Sigmoid colon (tissue), 7 donors: ENCODE results near the gene KLK2. TPM values are rescaled to one million over a fixed set of nuclear protein-coding genes. Genes with fewer than 3 reads are reported as not detected.

Source experiments
- DNase-seq: peaks from one replicate; pipeline ENCODE4 v3.0.0-alpha.2; 2019
- H3K27ac ChIP-seq, 4 donors: fragments of 200-600 bp; sonication (generic); one replicate each; pipeline ENCODE4 v1.5.1; 2016 to 2019; ENCODE audit warnings: mild to moderate bottlenecking in 1 of 4
- H3K27me3 ChIP-seq, 3 donors: fragments of 200-600 bp; sonication (generic); one replicate each; pipeline ENCODE4 v1.5.1; 2019; ENCODE audit warnings: mild to moderate bottlenecking in 1 of 3
- H3K36me3 ChIP-seq, 4 donors: fragments of 200-600 bp; sonication (generic); one replicate each; pipeline ENCODE4 v1.5.1; 2016 to 2019
- H3K4me1 ChIP-seq, 4 donors: fragments of 200-600 bp; sonication (generic); one replicate each; pipeline ENCODE4 v1.5.1; 2017 to 2019
- H3K4me3 ChIP-seq, 4 donors: fragments of 200-600 bp; sonication (generic); one replicate each; pipeline ENCODE4 v1.5.1; 2017 to 2019; ENCODE audit warnings: mild to moderate bottlenecking in 2 of 4, moderate library complexity in 1 of 4
- H3K9me3 ChIP-seq, 4 donors: fragments of 200-600 bp in 3 of 4; sonication (generic) in 3 of 4; one replicate each; pipeline versions ENCODE4 v1.5.1 to v1.6.1; 2013 to 2019
- EP300 ChIP-seq, 4 donors: sonication (generic); formaldehyde crosslinking; IDR thresholded peaks; one replicate each; pipeline ENCODE4 v1.6.1; 2017; ENCODE audit warnings: antibody characterized with exemption in 4 of 4
- POLR2A ChIP-seq, 2 donors: fragments of 450-650 bp; IDR thresholded peaks; one replicate each; pipeline ENCODE4 v1.6.1; 2016; ENCODE audit warnings: antibody characterized with exemption in 2 of 2, mild to moderate bottlenecking in 2 of 2, moderate library complexity in 2 of 2
- POLR2AphosphoS5 ChIP-seq, 4 donors: sonication (generic); formaldehyde crosslinking; IDR thresholded peaks; one replicate each; pipeline ENCODE4 v1.6.1; 2017; ENCODE audit warnings: antibody characterized with exemption in 4 of 4
- WGBS, 2 donors: extraction: QIAGEN DNeasy Blood & Tissue Kit; methylation state at CpG; one replicate each; pipeline ENCODE4 v1.1.7; 2013; 5-methylcytosine and 5-hydroxymethylcytosine counted together
- intact Hi-C: fragments of 100-400 bp; cut with DNase I; formaldehyde crosslinking; loops from one replicate; pipeline ENCODE4 v1.15.1; 2023
- polyA plus RNA-seq, 3 donors: library from polyadenylated mRNA; stranded (reverse); fragments of 200-250 nt; gene quantifications; one replicate each; pipeline ENCODE4 v1.2.3, GENCODE V29; 2013
- total RNA-seq, 4 donors: library from RNA; depleted of rRNA; stranded (reverse); fragments of >200 nt; gene quantifications; one replicate each; pipeline ENCODE4 v1.1.0, GENCODE V29; 2016
- TF ChIP-seq, protein P1 (sequence below), 4 experiments: fragments of 450-650 bp in 3 of 4; fragments of 200-600 bp in 1 of 4; IDR thresholded peaks; one replicate each; pipeline ENCODE4 v1.5.1; 2016 to 2019; ENCODE audit warnings: antibody characterized with exemption in 4 of 4, mild to moderate bottlenecking in 3 of 4, moderate library complexity in 2 of 4
- donor health status: healthy with polysubstance abuse.
- donor health status: Bipolar disorder and iron deficiency.
- donor health status: healthy.

KLK2 gene
- total RNA-seq (not detected), polyA plus RNA-seq (under 1 TPM in 1 of 3 donors, not detected in 2; 0.28 TPM)

DNA sequence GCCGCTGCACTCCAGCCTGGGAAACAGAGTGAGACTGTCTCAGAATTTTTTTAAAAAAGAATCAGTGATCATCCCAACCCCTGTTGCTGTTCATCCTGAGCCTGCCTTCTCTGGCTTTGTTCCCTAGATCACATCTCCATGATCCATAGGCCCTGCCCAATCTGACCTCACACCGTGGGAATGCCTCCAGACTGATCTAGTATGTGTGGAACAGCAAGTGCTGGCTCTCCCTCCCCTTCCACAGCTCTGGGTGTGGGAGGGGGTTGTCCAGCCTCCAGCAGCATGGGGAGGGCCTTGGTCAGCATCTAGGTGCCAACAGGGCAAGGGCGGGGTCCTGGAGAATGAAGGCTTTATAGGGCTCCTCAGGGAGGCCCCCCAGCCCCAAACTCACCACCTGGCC is at the start of gene KLK2:
TSS of gene KLK2 (plus strand) at position 384 of the 400 bp plus-strand sequence. CDS start 35 bp downstream, outside the sequence.
- Histone ChIP-seq H3K4me3 (no peak within 1 kb of the TSS), H3K4me1 (no peaks in the 10 kb centered on the region), H3K27me3 (peaks cover 0 to 49% (median 12%) of the 10 kb centered on the region in 3 donors), H3K36me3 (no peaks in the 10 kb centered on the region), H3K9me3 (no peaks in the 10 kb centered on the region), H3K27ac (no peak within 1 kb of the TSS)
- 70 to 74% methylated on average over 3 of the region's 3 CpGs for WGBS, 2 donors
- TF ChIP-seq EP300 (IDR thresholded peaks at IDR 0.05) (no peak), POLR2AphosphoS5 (IDR thresholded peaks at IDR 0.05) (no peak), POLR2A (IDR thresholded peaks at IDR 0.05) (no peak)
- TF ChIP-seq, protein P1, sequence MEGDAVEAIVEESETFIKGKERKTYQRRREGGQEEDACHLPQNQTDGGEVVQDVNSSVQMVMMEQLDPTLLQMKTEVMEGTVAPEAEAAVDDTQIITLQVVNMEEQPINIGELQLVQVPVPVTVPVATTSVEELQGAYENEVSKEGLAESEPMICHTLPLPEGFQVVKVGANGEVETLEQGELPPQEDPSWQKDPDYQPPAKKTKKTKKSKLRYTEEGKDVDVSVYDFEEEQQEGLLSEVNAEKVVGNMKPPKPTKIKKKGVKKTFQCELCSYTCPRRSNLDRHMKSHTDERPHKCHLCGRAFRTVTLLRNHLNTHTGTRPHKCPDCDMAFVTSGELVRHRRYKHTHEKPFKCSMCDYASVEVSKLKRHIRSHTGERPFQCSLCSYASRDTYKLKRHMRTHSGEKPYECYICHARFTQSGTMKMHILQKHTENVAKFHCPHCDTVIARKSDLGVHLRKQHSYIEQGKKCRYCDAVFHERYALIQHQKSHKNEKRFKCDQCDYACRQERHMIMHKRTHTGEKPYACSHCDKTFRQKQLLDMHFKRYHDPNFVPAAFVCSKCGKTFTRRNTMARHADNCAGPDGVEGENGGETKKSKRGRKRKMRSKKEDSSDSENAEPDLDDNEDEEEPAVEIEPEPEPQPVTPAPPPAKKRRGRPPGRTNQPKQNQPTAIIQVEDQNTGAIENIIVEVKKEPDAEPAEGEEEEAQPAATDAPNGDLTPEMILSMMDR (IDR thresholded peaks at IDR 0.05) = no peak
- no peak for DNase-seq
- intact Hi-C loops = no loop called here

DNA sequence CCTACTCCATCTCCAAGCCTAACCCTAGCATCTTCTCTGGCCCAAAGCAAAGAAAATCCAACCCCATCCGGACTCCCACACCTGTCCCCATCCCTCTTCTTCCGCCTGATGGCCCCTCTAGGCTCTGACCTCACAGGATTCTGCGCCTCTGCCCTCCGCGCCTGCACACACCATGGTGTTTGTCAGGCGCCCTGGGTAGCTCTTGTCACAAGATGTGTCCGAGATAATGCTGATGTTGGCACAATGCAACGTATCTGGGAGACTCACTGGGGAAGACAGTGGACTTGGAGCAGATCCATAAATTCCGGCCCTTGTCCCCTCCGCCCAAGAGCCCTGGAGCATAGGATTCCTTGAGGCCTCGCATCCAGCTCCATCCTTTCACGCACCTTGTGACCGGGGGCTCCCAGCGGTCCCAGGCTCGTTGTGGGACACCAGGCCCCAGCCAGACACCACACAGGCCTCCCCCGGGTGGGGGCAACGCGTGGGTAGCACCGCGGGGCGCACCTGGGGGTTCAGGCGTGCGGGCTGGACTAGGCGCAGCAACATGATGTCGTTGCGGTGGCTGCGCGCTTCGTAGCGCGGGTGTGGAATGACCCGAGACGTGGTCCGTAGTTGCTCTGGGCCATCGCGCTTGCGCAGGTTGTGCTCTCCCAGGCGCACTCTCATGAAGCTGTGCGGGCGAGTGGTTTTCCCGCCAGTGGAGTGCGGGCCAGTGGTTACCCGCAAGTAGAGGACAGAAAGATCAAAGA is 46.6 kb upstream of the KLK2 start:
- H3K4me1 ChIP-seq = no peaks in the 10 kb centered on the region
- no peaks in the 10 kb centered on the region for H3K36me3 ChIP-seq
- H3K27me3 ChIP-seq = peaks cover 0 to 45% (median 28%) of the 10 kb centered on the region in 3 donors
- no peak overlapping the region for H3K4me3 ChIP-seq
- TF ChIP-seq, protein P1 (IDR thresholded peaks at IDR 0.05) = no peak
- no peak for TF ChIP-seq POLR2AphosphoS5 (IDR thresholded peaks at IDR 0.05)
- TF ChIP-seq POLR2A (IDR thresholded peaks at IDR 0.05) = no peak
- TF ChIP-seq EP300 (IDR thresholded peaks at IDR 0.05) = no peak
- DNase-seq = no peak
- intact Hi-C loops = no loop called here
- 87 to 94% methylated on average over 43 of the region's 43 CpGs for WGBS, 2 donors
- H3K9me3 ChIP-seq = no peaks in the 10 kb centered on the region
- no peak overlapping the region for H3K27ac ChIP-seq

DNA sequence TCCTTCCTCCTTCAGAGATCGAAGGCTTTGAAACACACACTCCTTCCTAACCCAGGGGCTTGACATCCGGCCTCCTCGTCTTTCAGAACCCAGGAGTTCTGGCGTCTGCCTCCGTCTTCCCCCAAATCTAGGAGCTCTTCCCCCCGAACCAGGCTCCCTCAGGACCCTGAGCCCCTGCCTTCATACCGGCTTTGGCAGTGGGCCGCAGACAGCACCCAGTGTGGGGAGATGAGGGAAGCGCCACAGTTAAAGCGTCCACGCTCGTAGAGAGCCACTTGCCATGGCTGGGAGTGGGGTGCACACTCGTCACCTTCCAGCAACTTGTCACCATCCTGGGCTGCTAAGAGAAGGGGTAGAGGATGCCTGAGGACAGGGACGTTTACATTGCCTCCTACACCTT is 45.8 kb upstream of the KLK2 start:
- Histone ChIP-seq H3K27ac (no peak overlapping the region), H3K27me3 (peaks cover 0 to 37% (median 20%) of the 10 kb centered on the region in 3 donors), H3K36me3 (no peaks in the 10 kb centered on the region), H3K4me1 (no peaks in the 10 kb centered on the region), H3K9me3 (no peaks in the 10 kb centered on the region), H3K4me3 (no peak overlapping the region)
- TF ChIP-seq, protein P1 (IDR thresholded peaks at IDR 0.05) = no peak
- TF ChIP-seq POLR2A (IDR thresholded peaks at IDR 0.05) = no peak
- WGBS, 2 donors = 84 to 91% methylated on average over 14 of the region's 14 CpGs
- intact Hi-C loops = no loop called here
- no peak for DNase-seq

DNA sequence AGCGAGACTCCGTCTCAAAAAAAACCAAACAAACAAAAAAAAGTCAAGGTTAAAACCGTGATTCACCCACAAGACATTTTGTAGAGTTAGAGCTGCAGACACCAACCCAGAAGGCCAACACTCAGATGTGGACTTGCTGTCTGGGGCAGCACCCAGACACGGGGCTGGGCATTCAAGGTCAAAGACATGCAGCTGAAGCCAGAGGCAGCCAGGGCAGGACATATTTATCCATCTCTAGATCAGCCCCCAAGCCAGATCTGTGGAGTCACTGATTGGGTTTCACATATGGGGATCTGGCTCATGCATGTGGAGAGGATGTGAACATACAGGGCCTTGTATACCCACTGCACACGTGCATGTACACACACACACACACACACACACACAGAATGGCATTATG is 43.4 kb upstream of the KLK2 start:
- H3K36me3 ChIP-seq = no peaks in the 10 kb centered on the region
- TF ChIP-seq POLR2AphosphoS5 (IDR thresholded peaks at IDR 0.05) (no peak), EP300 (IDR thresholded peaks at IDR 0.05) (no peak), POLR2A (IDR thresholded peaks at IDR 0.05) (no peak)
- TF ChIP-seq, protein P1 (IDR thresholded peaks at IDR 0.05) = no peak
- intact Hi-C loops = no loop called here
- H3K4me1 ChIP-seq = no peaks in the 10 kb centered on the region
- no peak for DNase-seq
- H3K4me3 ChIP-seq = no peak overlapping the region
- WGBS, 2 donors = 77% methylated on average over 5 of the region's 5 CpGs
- no peaks in the 10 kb centered on the region for H3K9me3 ChIP-seq
- H3K27ac ChIP-seq = no peak overlapping the region
- H3K27me3 ChIP-seq = peaks cover 0 to 28% (median 12%) of the 10 kb centered on the region in 3 donors
